ENCODE results near the gene GMDS. TPM values are rescaled to one million over a fixed set of nuclear protein-coding genes. Genes with fewer than 3 reads are reported as not detected.

GMDS gene
- total and polyA plus RNA-seq, 2 of the 8 experiments (the other 6 are each of a cell fraction or from before 2014, with no cell fraction given), result 16.8 to 50.0 TPM

GRCh38 chr6:1644516-1645060, 600.8 kb downstream of the GMDS start:
- H2BK120ac ChIP-seq (replicated peaks; ENCODE audit: low read depth, low read length), result no peak overlapping the region
- no peak overlapping the region for H3K4me3 ChIP-seq (ENCODE audit: extremely low read depth in 1 of 4, insufficient read depth in 2 of 4, low read depth in 3 of 4, low read length in 4 of 4)
- H3K4me1 ChIP-seq (replicated peaks in 1 of 4; ENCODE audit: control insufficient read depth in 3 of 4, insufficient read depth in 4 of 4, low read length in 3 of 4), result peaks cover 4 to 15% (median 5%) of the 10 kb centered on the region in 4 experiments; a peak in 5 of 7 replicates
- H2AK5ac ChIP-seq (ENCODE audit: low read depth, low read length), result no peak overlapping the region
- no peak overlapping the region for H4K8ac ChIP-seq (ENCODE audit: extremely low read depth, insufficient read depth, low read length)
- no peak overlapping the region for H4K5ac ChIP-seq (ENCODE audit: insufficient read length, low read depth, low read length)
- no peak overlapping the region for H3K56ac ChIP-seq (replicated peaks; ENCODE audit: insufficient read length, low read depth, low read length)
- no peaks in the 10 kb centered on the region for H3K23me2 ChIP-seq (ENCODE audit: low read depth, low read length)
- H4K91ac ChIP-seq (replicated peaks; ENCODE audit: insufficient read length, low read length), result no peak overlapping the region
- no peaks in the 10 kb centered on the region for H3K27me3 ChIP-seq (replicated peaks in 1 of 4; ENCODE audit: control insufficient read depth in 3 of 4, extremely low read depth in 1 of 4, insufficient read depth in 3 of 4, low read length in 3 of 4)
- no peak overlapping the region for H2BK5ac ChIP-seq (ENCODE audit: low read depth, low read length)
- no peak overlapping the region for H3K23ac ChIP-seq (ENCODE audit: insufficient read length)
- no peak for DNase-seq (ENCODE audit: low read depth in 1 of 2, low spot score in 2 of 2)
- H2AFZ ChIP-seq (ENCODE audit: low read length), result no peak overlapping the region
- H3K9ac ChIP-seq (replicated peaks in 1 of 4; ENCODE audit: extremely low read depth in 1 of 4, low read depth in 3 of 4, low read length in 3 of 4), result no peak overlapping the region; a peak in 1 of 7 replicates
- H3K18ac ChIP-seq (ENCODE audit: extremely low read depth, low read length), result 0 out of 2 replicates have a peak overlapping the region, but pooled peaks have one; percentile 11
- H3K4ac ChIP-seq (replicated peaks; ENCODE audit: insufficient read length, low read depth, low read length), result no peak overlapping the region
- peaks cover 2 to 3% of the 10 kb centered on the region in 2 experiments for H4K20me1 ChIP-seq (replicated peaks in 1 of 2; ENCODE audit: control insufficient read depth in 1 of 2, insufficient read depth in 2 of 2, low read length in 2 of 2)
- 79% methylated on average over 8 of the region's 12 CpGs; no CpG with 5 or more reads in 1 of the 2 experiments for WGBS, 2 experiments (ENCODE audit: extremely low coverage in 1 of 2, insufficient coverage in 1 of 2, insufficient read length in 1 of 2, insufficient replicate concordance in 2 of 2, low coverage in 1 of 2, low lambda C conversion rate in 2 of 2, missing lambda C conversion rate in 1 of 2)
- CTCF ChIA-PET (ENCODE audit: partially characterized antibody), result interaction anchor here (0.6 kb wide), 1 partner anchor 159 kb away, joined by 3 read pairs; no protein-coding TSS in a partner anchor
- no peak overlapping the region for H3K27ac ChIP-seq (ENCODE audit: low read depth, low read length)
- no peaks in the 10 kb centered on the region for H3K9me3 ChIP-seq (ENCODE audit: insufficient read depth in 2 of 2, low read depth in 1 of 2, low read length in 1 of 2)
- H2BK12ac ChIP-seq (ENCODE audit: low read depth, low read length), result 0 out of 2 replicates have a peak overlapping the region, but pooled peaks have one; percentile 2
- H3K79me1 ChIP-seq (ENCODE audit: low read depth, low read length), result no peaks in the 10 kb centered on the region
- POLR2A ChIA-PET (ENCODE audit: partially characterized antibody), result no interaction called here
- no peak overlapping the region for H3K4me2 ChIP-seq (ENCODE audit: insufficient read depth in 1 of 2, low read depth in 2 of 2, low read length in 2 of 2)
- no peaks in the 10 kb centered on the region for H3K79me2 ChIP-seq (ENCODE audit: control insufficient read depth in 1 of 2, insufficient read depth in 2 of 2, low read length in 2 of 2)
- H3K36me3 ChIP-seq (ENCODE audit: control insufficient read depth in 2 of 4, insufficient read depth in 4 of 4, low read length in 3 of 4), result no peaks in the 10 kb centered on the region
- no peak overlapping the region for H3K14ac ChIP-seq (ENCODE audit: insufficient read length)
- H2BK15ac ChIP-seq (ENCODE audit: low read length), result no peak overlapping the region
- no peak overlapping the region for H2BK20ac ChIP-seq (ENCODE audit: low read length)
- no peak for FAIRE-seq
- TF ChIP-seq ATF2 (IDR thresholded peaks at IDR 0.05; ENCODE audit: low read length) (no peak), CHD2 (IDR thresholded peaks at IDR 0.05; ENCODE audit: low read length) (no peak), MAFK (IDR thresholded peaks at IDR 0.05; ENCODE audit: low read depth, low read length) (no peak), GABPA (IDR thresholded peaks at IDR 0.05; ENCODE audit: borderline replicate concordance, insufficient read depth, low read length) (no peak), RNF2 (IDR thresholded peaks at IDR 0.05; ENCODE audit: borderline replicate concordance, low read depth, low read length, missing control alignments, poor library complexity, severe bottlenecking) (no peak), ATF3 (IDR thresholded peaks at IDR 0.05; ENCODE audit: insufficient read depth, low read depth, low read length) (no peak), POU5F1 (IDR thresholded peaks at IDR 0.05; ENCODE audit: low read depth, low read length) (no peak), SP4 (IDR thresholded peaks at IDR 0.05; ENCODE audit: low read length) (no peak), KDM4A (IDR thresholded peaks at IDR 0.05; ENCODE audit: low read depth, low read length, severe bottlenecking) (no peak), ASH2L (IDR thresholded peaks at IDR 0.05; ENCODE audit: low read length) (no peak)
